Measurements from ENCODE around the gene SMC6. TPM values are rescaled to one million over a fixed set of nuclear protein-coding genes. Genes with fewer than 3 reads are reported as not detected.

The SMC6 gene
- total RNA-seq, 6 experiments from 2014 or later: 8.1 to 14.4 (median 10.2) TPM

GRCh38 chr2:17788773-17789172 lies 35.2 kb upstream of the SMC6 start:
- intact Hi-C loops (cut with DNase I): no loop called here
- no peaks in the 10 kb centered on the region for H3K9me3 ChIP-seq
- no peak overlapping the region for H3K4me3 ChIP-seq
- ATAC-seq (no peak), DNase-seq (no peak)
- WGBS (ENCODE audit: insufficient coverage, low coverage, low lambda C conversion rate, missing lambda C conversion rate): 60% methylated on average over 4 of the region's 4 CpGs
- no peak overlapping the region for H3K27ac ChIP-seq
- no peaks in the 10 kb centered on the region for H3K4me1 ChIP-seq
- H3K36me3 ChIP-seq: no peaks in the 10 kb centered on the region
- no peaks in the 10 kb centered on the region for H3K27me3 ChIP-seq
- TF ChIP-seq CTCF (IDR thresholded peaks at IDR 0.05) (no peak), POLR2A (IDR thresholded peaks at IDR 0.05) (no peak)

- Histone ChIP-seq H3K4me1 (no peaks in the 10 kb centered on the region), H3K4me3 (no peak overlapping the region), H3K27me3 (no peaks in the 10 kb centered on the region), H3K9me3 (no peaks in the 10 kb centered on the region), H3K36me3 (no peaks in the 10 kb centered on the region), H3K27ac (no peak overlapping the region)
- DNase-seq (no peak), ATAC-seq (no peak)
- intact Hi-C loops (cut with DNase I): no loop called here
- TF ChIP-seq POLR2A (IDR thresholded peaks at IDR 0.05) (no peak), CTCF (IDR thresholded peaks at IDR 0.05) (no peak)
- 63% methylated on average over 1 of the region's 3 CpGs for WGBS (ENCODE audit: insufficient coverage, low coverage, low lambda C conversion rate, missing lambda C conversion rate)
These were observed 33.1 kb upstream of the SMC6 start for GRCh38 chr2:17786727-17787126.

GRCh38 chr2:17781482-17781881 lies 27.9 kb upstream of the SMC6 start:
- ATAC-seq (no peak), DNase-seq (no peak)
- Histone ChIP-seq H3K4me1 (no peaks in the 10 kb centered on the region), H3K4me3 (no peak overlapping the region), H3K36me3 (peaks cover 0 to 9% (median 0%) of the 10 kb centered on the region in 4 donors), H3K27ac (no peak overlapping the region), H3K27me3 (no peaks in the 10 kb centered on the region), H3K9me3 (no peaks in the 10 kb centered on the region)
- no CpG with 5 or more reads among the region's 1 CpG for WGBS (ENCODE audit: insufficient coverage, low coverage, low lambda C conversion rate, missing lambda C conversion rate)
- no peak for TF ChIP-seq CTCF (IDR thresholded peaks at IDR 0.05)
- TF ChIP-seq POLR2A (IDR thresholded peaks at IDR 0.05): no peak
- intact Hi-C loops (cut with DNase I): no loop called here

- no peak overlapping the region for H3K4me3 ChIP-seq
- no peak for TF ChIP-seq POLR2A (IDR thresholded peaks at IDR 0.05)
- TF ChIP-seq CTCF (IDR thresholded peaks at IDR 0.05): no peak
- ATAC-seq (no peak), DNase-seq (no peak)
- peaks cover 0 to 9% (median 0%) of the 10 kb centered on the region in 4 donors for H3K36me3 ChIP-seq
- H3K9me3 ChIP-seq: no peaks in the 10 kb centered on the region
- whole genome bisulfite sequencing (ENCODE audit: insufficient coverage, low coverage, low lambda C conversion rate, missing lambda C conversion rate): 88% methylated on average over 1 of the region's 1 CpG
- no peaks in the 10 kb centered on the region for H3K27me3 ChIP-seq
- intact Hi-C loops (cut with DNase I): no loop called here
- no peaks in the 10 kb centered on the region for H3K4me1 ChIP-seq
- no peak overlapping the region for H3K27ac ChIP-seq
These were observed 26.9 kb upstream of the SMC6 start for GRCh38 chr2:17780546-17780945.

GRCh38 chr2:17772532-17772931 lies 18.9 kb upstream of the SMC6 start:
- ATAC-seq: no peak
- H3K9me3 ChIP-seq: no peaks in the 10 kb centered on the region
- no peak overlapping the region for H3K4me3 ChIP-seq
- no peaks in the 10 kb centered on the region for H3K27me3 ChIP-seq
- H3K36me3 ChIP-seq: peaks cover 0 to 2% (median 0%) of the 10 kb centered on the region in 4 donors
- H3K4me1 ChIP-seq: no peaks in the 10 kb centered on the region
- WGBS (ENCODE audit: insufficient coverage, low coverage, low lambda C conversion rate, missing lambda C conversion rate): 92% methylated on average over 2 of the region's 2 CpGs
- no peak for TF ChIP-seq CTCF (IDR thresholded peaks at IDR 0.05)
- TF ChIP-seq POLR2A (IDR thresholded peaks at IDR 0.05): no peak
- no peak for DNase-seq
- no peak overlapping the region for H3K27ac ChIP-seq
- intact Hi-C loops (cut with DNase I): no loop called here
